CMK (cell line): Measurements from ENCODE around the gene KLHL2.

ENCODE experiments used
- DNase-seq: peaks from one replicate; pipeline ENCODE4 v3.0.0-alpha.2; 2010; ENCODE audit warnings: low read depth

Gene KLHL2

GRCh38 chr4:165288639-165289422, 81.5 kb downstream of the KLHL2 start:
- DNase-seq = no peak

- no peak for DNase-seq
Measured at GRCh38 chr4:165289423-165289785, 82.0 kb downstream of the KLHL2 start.

DNA sequence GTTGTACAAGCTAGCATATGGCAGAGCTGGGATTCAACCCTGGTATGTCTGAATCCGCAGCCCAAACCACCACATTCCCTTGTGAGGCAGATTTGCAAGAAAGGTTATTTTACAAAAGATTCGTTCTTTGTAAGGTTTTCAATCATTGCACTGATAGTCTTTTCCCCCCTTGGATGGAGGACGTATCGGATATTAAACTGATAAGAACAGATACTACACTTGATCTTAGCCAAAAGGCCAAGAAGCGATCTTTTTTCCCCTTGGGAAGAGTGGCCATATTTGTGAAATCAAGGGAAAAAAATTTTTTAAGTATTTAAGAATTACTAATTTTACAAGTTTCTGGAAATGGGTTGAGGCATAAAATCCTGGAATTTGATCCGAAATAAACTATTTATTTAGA, 85.7 kb downstream of the KLHL2 start:
- DNase-seq = no peak

GRCh38 chr4:165293927-165294649, 86.7 kb downstream of the KLHL2 start:
- no peak for DNase-seq

DNA sequence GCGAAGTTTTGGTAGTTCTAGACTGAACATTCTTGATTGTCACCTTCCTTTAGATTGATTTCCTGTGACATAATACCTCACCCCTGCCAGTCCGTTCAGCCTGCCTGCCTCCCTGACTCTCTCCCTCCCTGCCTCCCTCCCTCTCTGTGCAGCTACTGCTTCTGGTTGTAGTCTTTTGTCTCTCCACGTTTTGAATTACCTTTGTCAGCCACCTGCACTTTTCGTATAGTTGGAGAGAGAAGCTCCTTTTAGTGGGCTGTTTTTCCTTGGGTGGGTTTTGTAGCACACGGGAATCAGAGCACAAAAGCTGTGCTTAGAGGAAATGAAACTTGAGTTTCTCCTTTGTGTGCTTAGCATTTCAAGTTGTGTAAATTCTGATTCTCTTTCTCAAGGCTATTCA, 87.5 kb downstream of the KLHL2 start:
- DNase-seq = no peak

GRCh38 chr4:165297626-165298025, 90.3 kb downstream of the KLHL2 start:
- DNase-seq = no peak

DNA sequence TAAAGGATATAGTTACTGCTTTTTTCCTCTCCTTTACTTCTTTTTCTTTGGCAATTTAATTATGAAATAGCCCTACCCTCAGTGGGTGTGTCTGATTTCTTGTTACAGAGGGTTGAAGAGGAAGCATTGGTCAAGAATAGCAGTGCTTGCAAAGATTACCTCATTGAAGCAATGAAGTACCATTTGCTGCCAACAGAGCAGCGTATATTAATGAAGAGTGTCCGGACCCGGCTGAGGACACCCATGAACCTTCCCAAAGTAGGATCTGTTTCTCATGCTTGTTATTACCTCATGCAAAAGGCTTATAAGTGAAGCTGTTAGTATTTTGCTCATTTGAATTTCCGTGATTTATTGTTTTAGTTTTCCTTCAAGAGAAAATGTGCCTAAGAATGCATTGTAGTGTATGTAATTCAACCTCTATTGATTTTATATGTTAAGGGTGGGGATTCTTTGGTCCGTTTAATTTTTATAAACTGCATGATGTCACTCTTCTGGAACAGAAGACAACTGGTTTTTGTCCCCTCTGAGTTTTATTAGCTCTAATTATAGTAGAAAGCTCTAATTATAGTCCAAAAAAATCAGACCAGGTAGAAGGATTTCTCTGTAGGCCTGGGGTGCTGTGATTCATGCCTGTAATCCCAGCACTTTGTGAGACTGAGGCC, 92.2 kb downstream of the KLHL2 start:
- no peak for DNase-seq

- DNase-seq = no peak
Measured at GRCh38 chr4:165301833-165302232, 94.5 kb downstream of the KLHL2 start.

GRCh38 chr4:165302658-165303057, 95.3 kb downstream of the KLHL2 start:
- DNase-seq = no peak

DNA sequence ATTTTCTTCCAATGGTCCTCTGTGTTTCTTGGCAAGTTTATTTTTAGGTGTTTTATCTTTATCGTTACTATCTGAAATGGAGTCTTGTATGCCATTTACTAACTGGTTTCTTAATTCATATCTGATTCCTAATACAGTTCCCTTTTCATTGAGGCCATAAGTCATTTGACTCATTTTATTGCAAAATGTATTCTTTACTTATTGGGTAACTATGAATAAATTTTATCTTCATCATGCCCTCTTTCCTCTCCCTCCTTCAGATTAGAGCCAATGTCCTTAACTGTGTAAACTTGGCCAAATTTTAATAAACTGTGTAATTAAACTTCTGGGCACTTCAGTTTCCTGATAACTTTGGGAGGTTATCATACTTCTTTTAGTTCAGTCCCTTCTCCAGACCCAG, 100.8 kb downstream of the KLHL2 start:
- no peak for DNase-seq

- no peak for DNase-seq
Measured at GRCh38 chr4:165308606-165309005, 101.2 kb downstream of the KLHL2 start.

DNA sequence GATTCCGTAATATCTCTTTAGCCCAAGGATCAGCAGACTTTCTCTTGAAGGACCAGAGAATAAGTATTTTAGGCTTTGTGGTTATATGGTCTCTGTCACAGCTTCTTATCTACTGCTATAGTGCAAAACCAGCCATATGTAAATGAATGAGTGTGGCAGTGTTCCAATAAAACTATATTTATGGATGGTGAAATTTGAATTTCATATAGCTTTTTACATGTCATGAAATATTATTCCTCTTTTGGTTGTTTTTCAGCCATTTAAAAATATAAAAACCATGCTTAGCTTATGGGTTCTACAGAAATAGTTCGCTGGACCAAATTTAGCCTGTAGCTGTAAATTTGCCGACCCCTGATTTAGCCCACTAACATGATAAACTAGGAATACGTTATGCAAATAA, 102.1 kb downstream of the KLHL2 start:
- no peak for DNase-seq

DNA sequence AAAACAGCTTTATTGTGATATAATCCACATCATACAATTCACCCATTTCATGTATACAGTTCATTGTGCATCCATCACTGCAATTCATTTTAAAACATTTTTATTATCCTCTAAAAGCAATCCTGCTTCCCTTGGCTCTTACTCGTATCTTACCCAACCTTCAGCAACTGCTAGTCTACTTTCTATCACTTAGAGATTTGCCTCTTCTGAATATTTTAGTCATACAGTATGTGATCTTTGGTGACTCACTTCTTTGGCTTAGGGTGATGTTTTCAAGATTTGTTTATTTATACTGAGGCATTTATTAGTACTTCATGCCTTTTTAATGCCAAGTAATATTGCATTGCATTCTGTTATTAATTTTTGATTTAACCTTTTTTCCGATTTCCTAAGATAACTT, 105.1 kb downstream of the KLHL2 start:
- no peak for DNase-seq

- DNase-seq = no peak
Measured at GRCh38 chr4:165319030-165319429, 111.7 kb downstream of the KLHL2 start.

GRCh38 chr4:165319509-165319908, 112.1 kb downstream of the KLHL2 start:
- DNase-seq = no peak

DNA sequence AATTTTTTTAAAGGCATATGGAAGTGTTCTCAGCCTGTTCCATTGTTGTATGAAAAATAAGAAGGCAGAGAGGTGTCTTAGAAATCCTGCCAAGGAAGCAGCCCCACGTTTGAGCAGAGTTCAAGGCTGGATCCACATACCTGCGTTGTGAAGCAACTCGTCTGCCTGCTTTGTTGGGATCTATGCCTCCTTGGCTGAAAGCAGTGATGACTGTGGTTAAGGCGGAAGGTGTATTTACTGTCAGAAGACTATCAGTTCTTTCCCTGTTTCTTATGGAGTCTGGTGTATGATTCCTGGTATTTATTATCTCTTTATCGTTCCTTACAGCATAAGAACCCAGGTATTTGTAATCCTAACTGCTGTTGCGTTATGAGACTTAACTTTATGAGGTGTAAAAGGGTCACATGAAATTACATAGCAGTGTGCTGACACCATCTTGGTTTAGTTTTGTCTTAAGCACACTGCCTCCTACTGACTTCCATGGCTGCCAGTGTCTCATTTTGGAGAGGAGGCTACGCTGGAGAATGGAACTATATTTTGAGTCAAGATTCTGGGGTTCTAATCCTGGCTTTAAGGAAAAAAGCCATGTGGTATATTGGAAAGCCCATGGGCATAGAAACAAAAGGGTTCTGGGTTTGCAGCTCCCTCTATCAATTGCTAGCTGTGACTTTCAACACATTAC, 117.0 kb downstream of the KLHL2 start:
- DNase-seq = no peak

- no peak for DNase-seq
Measured at GRCh38 chr4:165324918-165325304, 117.5 kb downstream of the KLHL2 start.

- no peak for DNase-seq
Measured at GRCh38 chr4:165325732-165326512, 118.6 kb downstream of the KLHL2 start.

- DNase-seq = no peak
Measured at GRCh38 chr4:165326831-165327210, 119.5 kb downstream of the KLHL2 start.

DNA sequence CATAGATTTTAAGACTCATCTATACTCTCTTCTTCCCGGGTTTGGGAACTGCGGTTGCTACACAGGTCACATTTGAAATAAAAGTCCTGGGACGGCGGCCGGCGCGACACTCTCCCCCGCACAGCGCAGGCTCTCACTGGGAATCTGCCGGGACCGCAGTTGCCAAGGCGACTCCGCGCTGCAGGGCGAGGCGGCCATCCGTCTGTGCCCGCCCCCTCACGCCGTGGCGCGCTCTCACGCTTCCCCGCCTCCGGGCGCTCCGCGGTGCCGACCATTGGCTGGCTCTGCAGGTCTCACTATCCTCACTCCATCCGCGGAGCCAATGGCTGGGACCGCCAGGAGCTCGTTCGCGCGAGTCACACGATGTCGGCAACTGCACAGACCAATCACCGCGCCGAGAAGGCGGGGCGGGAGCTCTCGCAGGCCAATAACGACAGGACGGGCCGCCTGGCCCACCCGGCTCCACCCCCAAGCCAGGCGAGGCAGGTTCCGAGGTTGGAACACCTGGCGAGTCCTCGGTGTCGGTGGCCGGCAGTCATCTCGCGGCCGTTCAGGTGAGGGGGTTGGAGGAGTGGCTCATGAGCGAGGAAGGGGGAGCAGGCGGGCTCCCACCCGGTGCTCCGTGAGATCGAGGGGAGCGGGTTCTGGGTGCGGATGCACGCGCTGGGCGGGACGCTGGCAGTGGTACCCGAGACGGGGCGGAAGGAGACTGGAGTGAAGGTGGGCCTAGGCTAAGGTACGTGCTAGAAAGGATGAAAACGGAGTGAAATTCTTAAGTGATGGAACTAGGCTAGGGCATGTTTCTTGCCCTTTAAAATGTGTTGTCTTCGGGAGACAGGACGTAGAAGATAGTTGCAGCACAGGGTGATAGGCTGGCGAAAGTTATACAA, 120.1 kb downstream of the KLHL2 start, which contains the start of gene MSMO1:
Gene MSMO1 (plus strand): TSS at position 459 of the 890 bp plus-strand sequence. CDS start 5,702 bp downstream, outside the sequence.
- peak; percentile 89 for DNase-seq

- no peak for DNase-seq
Measured at GRCh38 chr4:165328101-165328425, 120.7 kb downstream of the KLHL2 start.
